Measurements from ENCODE around the gene TESK2. TPM values are rescaled to one million over a fixed set of nuclear protein-coding genes. Genes with fewer than 3 reads are reported as not detected.

Gene TESK2
- total RNA-seq, 2 experiments from 2014 or later, result 4.9 to 6.6 TPM

- intact Hi-C loops (cut with micrococcal nuclease; ENCODE audit: unreplicated experiment), result loop anchor here (2.0 kb wide), 1 partner anchor 25 kb away; no protein-coding TSS in a partner anchor
- H2AFZ ChIP-seq (ENCODE audit: low read length), result peak overlapping the region; percentile 71; the same call in 1 of the 2 replicates
- TF ChIP-seq EZH2phosphoT487 (IDR thresholded peaks at IDR 0.05; ENCODE audit: borderline replicate concordance, low read depth, low read length), result no peak
- no peak for TF ChIP-seq CTCF (conservative IDR thresholded peaks at IDR 0.05; ENCODE audit: low read length)
- no peaks in the 10 kb centered on the region for H3K9me2 ChIP-seq (ENCODE audit: insufficient read depth, low read length)
- no TSS peak for BruUV-seq (replicated peaks)
- no peaks in the 10 kb centered on the region for H3K36me3 ChIP-seq (ENCODE audit: insufficient read depth, low read length)
- H4K20me1 ChIP-seq (ENCODE audit: insufficient read depth, low read length), result no peaks in the 10 kb centered on the region
- H3K4me1 ChIP-seq (ENCODE audit: insufficient read depth, low read length, poor library complexity, severe bottlenecking), result peaks cover 51% of the 10 kb centered on the region
- H3K4me3 ChIP-seq (ENCODE audit: low read depth, low read length, poor library complexity, severe bottlenecking), result no peak overlapping the region
- H3K9me3 ChIP-seq (ENCODE audit: low read length), result no peaks in the 10 kb centered on the region
- peak overlapping the region; percentile 91 for H3K27ac ChIP-seq (ENCODE audit: low read depth, low read length, poor library complexity, severe bottlenecking)
- DNase-seq (ENCODE audit: low spot score), result no peak
- ChIA-PET CTCF (ENCODE audit: unreplicated experiment) (interaction anchor here (0.9 kb wide), 1 partner anchor 101 kb away, joined by 3 read pairs; no protein-coding TSS in a partner anchor), POLR2A (interaction anchor here (0.6 to 0.9 kb wide), 3 partner anchors 30 to 183 kb away, joined by 3 to 4 read pairs (median 4); no protein-coding TSS in a partner anchor)
- no peaks in the 10 kb centered on the region for H3K79me2 ChIP-seq (ENCODE audit: insufficient read depth, low read depth, low read length)
- no peak overlapping the region for H3K4me2 ChIP-seq (ENCODE audit: low read length)
These were observed 95.4 kb downstream of the TESK2 start for GRCh38 chr1:45395582-45395981.

GRCh38 chr1:45395051-45395450 lies 95.9 kb downstream of the TESK2 start:
- H4K20me1 ChIP-seq (ENCODE audit: insufficient read depth, low read length), result no peaks in the 10 kb centered on the region
- TF ChIP-seq EZH2phosphoT487 (IDR thresholded peaks at IDR 0.05; ENCODE audit: borderline replicate concordance, low read depth, low read length) (no peak), CTCF (conservative IDR thresholded peaks at IDR 0.05; ENCODE audit: low read length) (no peak)
- no peak for DNase-seq (ENCODE audit: low spot score)
- no peaks in the 10 kb centered on the region for H3K9me2 ChIP-seq (ENCODE audit: insufficient read depth, low read length)
- no peaks in the 10 kb centered on the region for H3K36me3 ChIP-seq (ENCODE audit: insufficient read depth, low read length)
- intact Hi-C loops (cut with micrococcal nuclease; ENCODE audit: unreplicated experiment), result loop anchor here (2.0 kb wide), 1 partner anchor 24 kb away; no protein-coding TSS in a partner anchor
- H3K4me3 ChIP-seq (ENCODE audit: low read depth, low read length, poor library complexity, severe bottlenecking), result no peak overlapping the region
- H3K4me2 ChIP-seq (ENCODE audit: low read length), result peak overlapping the region; percentile 77
- ChIA-PET POLR2A (interaction anchor here (0.6 to 2.0 kb wide), 6 partner anchors 31 to 585 kb away, joined by 3 to 9 read pairs (median 4); no protein-coding TSS in a partner anchor), CTCF (ENCODE audit: unreplicated experiment) (interaction anchor here (0.9 kb wide), 1 partner anchor 101 kb away, joined by 3 read pairs; no protein-coding TSS in a partner anchor)
- BruUV-seq (replicated peaks), result no TSS peak
- no peaks in the 10 kb centered on the region for H3K9me3 ChIP-seq (ENCODE audit: low read length)
- peak overlapping the region; percentile 91 for H3K27ac ChIP-seq (ENCODE audit: low read depth, low read length, poor library complexity, severe bottlenecking)
- peak overlapping the region; percentile 71; the same call in 1 of the 2 replicates for H2AFZ ChIP-seq (ENCODE audit: low read length)
- H3K79me2 ChIP-seq (ENCODE audit: insufficient read depth, low read depth, low read length), result no peaks in the 10 kb centered on the region
- H3K4me1 ChIP-seq (ENCODE audit: insufficient read depth, low read length, poor library complexity, severe bottlenecking), result peaks cover 51% of the 10 kb centered on the region

GRCh38 chr1:45394342-45394741 lies 96.6 kb downstream of the TESK2 start:
- Histone ChIP-seq H3K4me1 (ENCODE audit: insufficient read depth, low read length, poor library complexity, severe bottlenecking) (peaks cover 51% of the 10 kb centered on the region), H3K27ac (ENCODE audit: low read depth, low read length, poor library complexity, severe bottlenecking) (peak overlapping the region; percentile 91), H4K20me1 (ENCODE audit: insufficient read depth, low read length) (no peaks in the 10 kb centered on the region), H3K4me2 (ENCODE audit: low read length) (peak overlapping the region; percentile 77), H3K79me2 (ENCODE audit: insufficient read depth, low read depth, low read length) (no peaks in the 10 kb centered on the region), H3K36me3 (ENCODE audit: insufficient read depth, low read length) (no peaks in the 10 kb centered on the region), H2AFZ (ENCODE audit: low read length) (peak overlapping the region; percentile 71), H3K4me3 (ENCODE audit: low read depth, low read length, poor library complexity, severe bottlenecking) (peak overlapping the region; percentile 56), H3K9me3 (ENCODE audit: low read length) (no peaks in the 10 kb centered on the region), H3K9me2 (ENCODE audit: insufficient read depth, low read length) (no peaks in the 10 kb centered on the region)
- intact Hi-C loops (cut with micrococcal nuclease; ENCODE audit: unreplicated experiment), result loop anchor here (1.0 to 2.0 kb wide), 2 partner anchors 24 to 97 kb away; partner anchors contain the start of gene TESK2
- BruUV-seq (replicated peaks), result no TSS peak
- peak; percentile 90 for DNase-seq (ENCODE audit: low spot score)
- ChIA-PET POLR2A (interaction anchor here (0.5 to 2.0 kb wide), 11 partner anchors 12 to 752 kb away, joined by 3 to 9 read pairs (median 3); no protein-coding TSS in a partner anchor), CTCF (ENCODE audit: unreplicated experiment) (interaction anchor here (0.5 to 0.6 kb wide), 2 partner anchors 54 to 118 kb away, joined by 3 read pairs; no protein-coding TSS in a partner anchor)
- TF ChIP-seq EZH2phosphoT487 (IDR thresholded peaks at IDR 0.05; ENCODE audit: borderline replicate concordance, low read depth, low read length) (no peak), CTCF (conservative IDR thresholded peaks at IDR 0.05; ENCODE audit: low read length) (no peak)

Data from OCI-LY7 (cell line).